ENCODE measurements around the gene HOXD8. TPM values are rescaled to one million over a fixed set of nuclear protein-coding genes. Genes with fewer than 3 reads are reported as not detected.

HOXD8 gene
- total and polyA plus RNA-seq, 9 of the 15 experiments (the other 6 are each of a cell fraction or from before 2014, with no cell fraction given) = 0.04 to 0.15 TPM; not detected in 7

DNA sequence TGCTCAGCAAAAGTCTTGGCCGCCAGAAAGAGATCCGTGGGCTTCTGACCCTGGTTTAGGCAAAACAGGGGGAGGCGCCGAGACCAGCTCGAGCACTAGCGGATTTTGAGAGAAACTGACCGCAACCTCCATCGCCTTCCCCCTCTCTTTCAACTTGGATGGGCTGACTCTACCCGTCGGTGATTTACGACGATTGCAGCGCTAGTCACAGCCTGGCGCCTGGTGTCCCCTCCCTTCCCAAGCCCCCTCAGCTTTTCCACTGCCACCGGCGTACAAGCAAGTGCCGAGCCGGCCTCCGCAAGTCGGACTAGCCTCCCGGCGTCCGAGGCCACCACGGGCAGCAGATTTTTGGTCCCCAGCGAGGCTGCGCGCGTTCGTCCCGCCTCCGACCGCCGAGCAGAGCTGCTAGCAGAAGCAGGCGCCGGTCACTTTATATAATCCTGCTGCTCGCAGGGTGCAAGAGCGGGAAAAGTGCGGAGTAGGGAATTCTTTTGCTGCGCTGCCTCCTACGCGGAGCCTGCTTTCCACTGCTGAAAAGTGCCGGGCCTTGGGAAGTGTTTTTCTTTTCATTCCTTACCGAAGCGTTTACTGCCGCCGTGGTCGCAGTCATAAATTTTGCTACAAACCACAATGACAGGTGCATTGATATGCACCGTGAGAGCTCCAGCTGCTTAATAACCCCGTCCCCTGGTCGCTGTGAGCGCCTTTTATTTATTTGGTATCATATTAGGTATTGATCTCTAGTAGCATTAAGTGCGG lies 35.3 kb downstream of the HOXD8 start:
- FAIRE-seq = no peak
- Histone ChIP-seq H3K9me3 (replicated peaks; ENCODE audit: control insufficient read depth, insufficient read depth, low read depth, low read length) (no peaks in the 10 kb centered on the region), H3K79me2 (ENCODE audit: control insufficient read depth, insufficient read depth, low read length) (no peaks in the 10 kb centered on the region), H3K4me3 (no peak overlapping the region), H3K27me3 (ENCODE audit: control insufficient read depth in 2 of 2, insufficient read depth in 2 of 2, low read length in 2 of 2) (peaks cover 58 to 59% of the 10 kb centered on the region in 2 experiments), H4K20me1 (replicated peaks; ENCODE audit: control insufficient read depth, insufficient read depth, low read length) (peaks cover 8% of the 10 kb centered on the region), H3K9me1 (ENCODE audit: control insufficient read depth, insufficient read depth, low read length) (no peaks in the 10 kb centered on the region), H2AFZ (ENCODE audit: low read depth, low read length) (no peak overlapping the region), H3K9ac (ENCODE audit: insufficient read depth in 1 of 2, low read depth in 2 of 2, low read length in 2 of 2) (no peak overlapping the region), H3K4me2 (ENCODE audit: insufficient read depth, low read length) (no peak overlapping the region), H3K4me1 (replicated peaks in 1 of 2; ENCODE audit: control insufficient read depth in 2 of 2, insufficient read depth in 2 of 2, low read length in 2 of 2) (peaks cover 0 to 22% of the 10 kb centered on the region in 2 experiments; a peak in 3 of 5 replicates), H3K27ac (ENCODE audit: extremely low read depth, low read depth, low read length) (no peak overlapping the region), H3K36me3 (ENCODE audit: control insufficient read depth, insufficient read depth, low read length) (no peaks in the 10 kb centered on the region)
- no peak for DNase-seq (ENCODE audit: extremely low read depth in 1 of 4, low spot score in 3 of 4)
- CTCF ChIA-PET (ENCODE audit: low intra/inter-chr PET ratio) = no interaction called here
- no peak for TF ChIP-seq BACH1 (tag; IDR thresholded peaks at IDR 0.05)
- TF ChIP-seq CTBP1 (IDR thresholded peaks at IDR 0.05; ENCODE audit: borderline replicate concordance) = no peak
- TF ChIP-seq MEIS2 (IDR thresholded peaks at IDR 0.05; ENCODE audit: partially characterized antibody) = peak; percentile 43
- no peak for TF ChIP-seq CHD1 (IDR thresholded peaks at IDR 0.05; ENCODE audit: low read length)
- TF ChIP-seq EZH2 (IDR thresholded peaks at IDR 0.05; ENCODE audit: borderline replicate concordance, low read depth, low read length) = peak; percentile 74; the same call in 1 of the 2 replicates
- no peak for TF ChIP-seq FOXA3 (CRISPR knock-in tag; conservative IDR thresholded peaks at IDR 0.05 in 1 of 2, IDR thresholded peaks at IDR 0.05 in 1 of 2)
- POLR2A ChIA-PET = interaction anchor here (0.6 to 1.8 kb wide), 4 partner anchors 9 to 341 kb away, joined by 3 to 4 read pairs (median 3); no protein-coding TSS in a partner anchor
- WGBS (ENCODE audit: insufficient coverage, low coverage, missing lambda C conversion rate) = 6% methylated on average over 45 of the region's 52 CpGs
- in situ Hi-C loops (cut with MboI) (no loop called here), intact Hi-C loops (cut with micrococcal nuclease) (no loop called here)
- ATAC-seq = no peak; the same call in 2 of the 3 replicates
- no TSS peak for BruUV-seq (replicated peaks)

Data from K562 (cell line).